HG03064 (cell line): Measurements from ENCODE around the gene NFU1.

Source experiments
- ATAC-seq: cut with Tn5 transposase; IDR thresholded peaks from one replicate; pipeline ENCODE4 v1.9.1; 2021; ENCODE audit warnings: low read depth; ENCODE audit not compliant: unreplicated experiment

Gene NFU1

DNA sequence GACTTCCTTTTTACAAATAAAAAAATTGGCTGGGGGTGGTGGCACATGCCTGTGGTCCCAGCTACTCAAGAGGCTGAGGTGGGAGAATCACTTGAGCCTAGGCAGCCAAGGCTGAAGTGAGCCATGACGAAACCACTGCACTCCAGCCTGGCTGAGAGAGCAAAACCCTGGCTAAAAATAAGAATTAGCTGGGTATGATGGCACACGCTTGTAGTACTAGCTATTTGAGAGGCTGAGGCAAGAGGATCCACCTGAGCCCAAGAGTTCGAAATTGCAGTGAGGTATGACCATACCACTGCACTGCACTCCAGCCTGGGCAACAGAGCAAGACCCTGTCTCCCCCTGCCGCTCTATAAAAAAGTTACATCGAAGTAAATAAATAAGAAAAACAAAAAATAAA lies 83.9 kb downstream of the NFU1 start:
- ATAC-seq = no peak

DNA sequence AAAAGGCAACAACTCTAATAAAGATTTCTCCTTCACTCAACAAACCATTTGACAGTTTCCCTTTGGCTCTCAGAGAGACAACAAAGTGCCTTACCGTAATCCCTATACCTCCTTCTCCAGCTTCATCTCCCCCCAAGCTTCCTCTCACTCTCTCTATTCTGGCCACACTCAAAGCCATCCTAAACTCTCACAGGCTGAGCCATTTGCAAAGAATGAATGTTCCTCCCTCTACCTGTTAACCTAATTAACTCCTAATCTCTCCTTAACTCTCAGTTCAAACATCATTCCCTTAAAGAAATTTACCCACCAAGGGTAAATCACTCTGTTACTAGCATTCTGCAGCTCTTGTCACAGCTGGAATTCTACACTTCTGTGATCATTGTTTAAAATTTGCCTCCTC lies 88.5 kb downstream of the NFU1 start:
- ATAC-seq = no peak
